HepG2 (cell line): ENCODE measurements around the gene LSR. TPM values are rescaled to one million over a fixed set of nuclear protein-coding genes. Genes with fewer than 3 reads are reported as not detected.

Experiments used
- ATAC-seq: fragments of 200-7000 bp; cut with Tn5 transposase; 3 replicates; pipeline ENCODE4 v1.9.1; 2020; ENCODE audit warnings: mild to moderate bottlenecking, moderate library complexity
- BruUV-seq: library from RNA; stranded (reverse); fragments of 400-500 nt; replicated peaks from 2 replicates; lab custom pipeline; 2021; lab: Mats Ljungman, UMichigan
- CTCF ChIA-PET: fragments of 300-600 bp; formaldehyde crosslinking; extraction: SDS; loops from one replicate; lab custom pipeline; 2021; ENCODE audit warnings: low total read pairs, inconsistent platforms, low intra/inter-chr PET ratio; lab: Yijun Ruan, JAX
- POLR2A ChIA-PET: fragments of 350-600 bp; sonication (Branson Sonifier 250); formaldehyde crosslinking; loops from one replicate; lab custom pipeline; 2020; ENCODE audit warnings: antibody characterized with exemption, inconsistent platforms; lab: Yijun Ruan, JAX
- DNase-seq: peaks from one replicate; pipeline ENCODE4 v3.0.0-alpha.2; 2015; ENCODE audit warnings: low spot score
- FAIRE-seq: peaks from 3 replicates; lab custom pipeline; 2011; peaks lifted over from hg19 to GRCh38; lab: Jason Lieb, UNC
- H2AFZ ChIP-seq: one replicate; pipeline ENCODE4 v1.6.1; 2011; ENCODE audit warnings: low read length, inconsistent platforms
- H3K27ac ChIP-seq: fragments of 300-600 bp; 3 replicates; pipeline ENCODE4 v1.8.0; 2011; ENCODE audit warnings: mixed run types, mild to moderate bottlenecking, mixed read lengths, low read length, inconsistent platforms; ENCODE audit not compliant: insufficient read depth; ENCODE audit errors: extremely low read length
- H3K27me3 ChIP-seq, 2 experiments: fragments of 200-600 bp in 1 of 2; 2 replicates in 1 of 2; 3 replicates in 1 of 2; pipeline versions ENCODE4 v1.6.0 to v1.8.0; 2011; ENCODE audit warnings: low read length in 2 of 2, mild to moderate bottlenecking in 2 of 2, moderate library complexity in 2 of 2, inconsistent platforms in 1 of 2; ENCODE audit not compliant: insufficient read depth in 2 of 2, control insufficient read depth in 1 of 2
- H3K36me3 ChIP-seq, 2 experiments: fragments of 200-600 bp in 1 of 2; replicated peaks in 1 of 2; 2 replicates in 1 of 2; 3 replicates in 1 of 2; pipeline versions ENCODE4 v1.5.1 to v1.8.0; 2011; ENCODE audit warnings: low read length in 2 of 2, inconsistent platforms in 1 of 2; ENCODE audit not compliant: insufficient read depth in 2 of 2, control insufficient read depth in 1 of 2
- H3K4me1 ChIP-seq: 2 replicates; pipeline ENCODE4 v1.5.1; 2012; ENCODE audit warnings: low read length, inconsistent platforms; ENCODE audit not compliant: insufficient read depth
- H3K4me2 ChIP-seq: 2 replicates; pipeline ENCODE4 v1.6.0; 2011; ENCODE audit warnings: low read depth, low read length, inconsistent platforms
- H3K4me3 ChIP-seq, 3 experiments: fragments of 200-600 bp in 1 of 3; sonication (generic), shearing (Covaris generic) in 1 of 3; replicated peaks in 1 of 3; 2 replicates each; pipeline ENCODE4 v1.5.1; 2011 to 2016; ENCODE audit warnings: low read length in 3 of 3, inconsistent platforms in 2 of 3, low read depth in 2 of 3, mild to moderate bottlenecking in 2 of 3, control low read depth in 1 of 3, mixed read lengths in 1 of 3; ENCODE audit not compliant: insufficient read depth in 1 of 3
- H3K79me2 ChIP-seq: one replicate; pipeline ENCODE4 v1.6.1; 2011; ENCODE audit warnings: low read length, inconsistent platforms; ENCODE audit not compliant: insufficient read depth
- H3K9ac ChIP-seq: 2 replicates; pipeline ENCODE4 v1.6.0; 2011; ENCODE audit warnings: mild to moderate bottlenecking, low read depth, low read length, inconsistent platforms; ENCODE audit not compliant: insufficient read depth
- H3K9me3 ChIP-seq: 2 replicates; pipeline ENCODE4 v1.5.1; 2012; ENCODE audit warnings: mild to moderate bottlenecking, low read length
- H4K20me1 ChIP-seq: 2 replicates; pipeline ENCODE4 v1.6.0; 2011; ENCODE audit warnings: inconsistent platforms, mild to moderate bottlenecking, low read length, moderate library complexity; ENCODE audit not compliant: insufficient read depth
- ARNTL ChIP-seq: sonication (generic); formaldehyde crosslinking; IDR thresholded peaks from 2 replicates; pipeline ENCODE4 v1.4.0; 2020; ENCODE audit warnings: mild to moderate bottlenecking, missing genetic modification reagents
- CREM ChIP-seq, 2 experiments: sonication (generic) in 1 of 2; formaldehyde crosslinking in 1 of 2; IDR thresholded peaks; 2 replicates each; pipeline versions ENCODE4 v1.4.0 to v1.6.1; 2016 to 2020; ENCODE audit warnings: antibody characterized with exemption in 1 of 2, mild to moderate bottlenecking in 1 of 2, missing genetic modification reagents in 1 of 2
- FOXA3 ChIP-seq: IDR thresholded peaks from 2 replicates; pipeline ENCODE4 v1.6.1; 2016; ENCODE audit warnings: missing genetic modification reagents, missing compliant biosample characterization
- FOXP1 ChIP-seq, 2 experiments: fragments of 450-650 bp in 1 of 2; IDR thresholded peaks; 2 replicates each; pipeline ENCODE4 v1.6.1; 2017 to 2018; ENCODE audit warnings: antibody characterized with exemption in 1 of 2
- HOXA3 ChIP-seq: sonication (generic); formaldehyde crosslinking; IDR thresholded peaks from 2 replicates; pipeline ENCODE4 v1.5.0; 2020; ENCODE audit warnings: missing genetic modification reagents
- KDM4B ChIP-seq: sonication (generic); formaldehyde crosslinking; IDR thresholded peaks from 2 replicates; pipeline ENCODE4 v1.4.0; 2020; ENCODE audit warnings: missing genetic modification reagents
- LBX2 ChIP-seq: sonication (generic); formaldehyde crosslinking; IDR thresholded peaks from 2 replicates; pipeline ENCODE4 v1.5.0; 2020; ENCODE audit warnings: missing genetic modification reagents, mild to moderate bottlenecking, borderline replicate concordance
- MAF1 ChIP-seq: sonication (generic); formaldehyde crosslinking; IDR thresholded peaks from 2 replicates; pipeline ENCODE4 v1.5.0; 2020; ENCODE audit warnings: missing genetic modification reagents, borderline replicate concordance
- MEIS2 ChIP-seq: sonication (generic); formaldehyde crosslinking; IDR thresholded peaks from 2 replicates; pipeline ENCODE4 v1.9.0; 2021; ENCODE audit warnings: mild to moderate bottlenecking, missing genetic modification reagents
- SKIL ChIP-seq: sonication (generic); formaldehyde crosslinking; IDR thresholded peaks from 2 replicates; pipeline ENCODE4 v1.8.0; 2022; ENCODE audit warnings: missing genetic modification reagents, mild to moderate bottlenecking, moderate library complexity, borderline replicate concordance
- ZHX1 ChIP-seq: sonication (generic); formaldehyde crosslinking; IDR thresholded peaks from 2 replicates; pipeline ENCODE4 v1.8.1; 2022; ENCODE audit warnings: low read depth, mild to moderate bottlenecking, missing genetic modification reagents
- ZKSCAN8 ChIP-seq: IDR thresholded peaks from 2 replicates; pipeline ENCODE4 v1.6.1; 2016; ENCODE audit warnings: borderline replicate concordance, missing genetic modification reagents, missing compliant biosample characterization
- ZNF552 ChIP-seq: sonication (generic); formaldehyde crosslinking; IDR thresholded peaks from 2 replicates; pipeline ENCODE4 v1.9.0; 2022; ENCODE audit warnings: missing genetic modification reagents, mild to moderate bottlenecking, borderline replicate concordance
- whole genome bisulfite sequencing: methylation state at CpG from one replicate; pipeline ENCODE4 v1.1.6; 2017; ENCODE audit warnings: low lambda C conversion rate; 5-methylcytosine and 5-hydroxymethylcytosine counted together
- in situ Hi-C: cut with HindIII; loops from 2 replicates; pipeline ENCODE4 v1.10.0; 2017; ENCODE audit warnings: low pct_unique_long_range_greater_than_20kb; ENCODE audit not compliant: extremely low pct_ligation_motif_present
- intact Hi-C: fragments of 100-400 bp; cut with micrococcal nuclease; formaldehyde crosslinking; loops from one replicate; pipeline ENCODE4 v1.10.0; 2022; ENCODE audit not compliant: unreplicated experiment
- polyA plus RNA-seq, 8 experiments: library from polyadenylated mRNA; depleted of rRNA in 3 of 8; stranded (reverse) in 7 of 8; unstranded in 1 of 8; fragments of >200 nt; fragmentation: Illumina TruSeq in 4 of 8; extraction: Trizol in 4 of 8; gene quantifications; 2 replicates each; pipeline versions ENCODE4 v1.2.1 to v1.2.3, GENCODE V29; 2011 to 2016; ENCODE audit warnings: low read depth in 4 of 8, missing spikeins in 1 of 8, mixed read lengths in 1 of 8; ENCODE audit not compliant: insufficient read depth in 1 of 8
- total RNA-seq, 5 experiments: library from RNA; depleted of rRNA; stranded (reverse); fragments of >200 nt; fragmentation: Illumina TruSeq; extraction: Trizol; gene quantifications; 2 replicates each; pipeline ENCODE4 v1.2.3, GENCODE V29; 2016; ENCODE audit warnings: low read depth in 1 of 5

LSR gene
- total and polyA plus RNA-seq, 2 of the 13 experiments (the other 11 are each of a cell fraction or from before 2014, with no cell fraction given): 29.2 to 79.2 TPM

- TF ChIP-seq ARNTL (CRISPR knock-in tag) (0 out of 2 replicates have a peak, but pooled peaks have one; percentile 27), KDM4B (no peak), CREM (IDR thresholded peaks at IDR 0.05) (no peak), CREM (CRISPR knock-in tag; IDR thresholded peaks at IDR 0.05) (no peak), MAF1 (CRISPR knock-in tag) (no peak)
Measured at GRCh38 chr19:35308910-35309309, 60.1 kb downstream of the LSR start (continued).

DNA sequence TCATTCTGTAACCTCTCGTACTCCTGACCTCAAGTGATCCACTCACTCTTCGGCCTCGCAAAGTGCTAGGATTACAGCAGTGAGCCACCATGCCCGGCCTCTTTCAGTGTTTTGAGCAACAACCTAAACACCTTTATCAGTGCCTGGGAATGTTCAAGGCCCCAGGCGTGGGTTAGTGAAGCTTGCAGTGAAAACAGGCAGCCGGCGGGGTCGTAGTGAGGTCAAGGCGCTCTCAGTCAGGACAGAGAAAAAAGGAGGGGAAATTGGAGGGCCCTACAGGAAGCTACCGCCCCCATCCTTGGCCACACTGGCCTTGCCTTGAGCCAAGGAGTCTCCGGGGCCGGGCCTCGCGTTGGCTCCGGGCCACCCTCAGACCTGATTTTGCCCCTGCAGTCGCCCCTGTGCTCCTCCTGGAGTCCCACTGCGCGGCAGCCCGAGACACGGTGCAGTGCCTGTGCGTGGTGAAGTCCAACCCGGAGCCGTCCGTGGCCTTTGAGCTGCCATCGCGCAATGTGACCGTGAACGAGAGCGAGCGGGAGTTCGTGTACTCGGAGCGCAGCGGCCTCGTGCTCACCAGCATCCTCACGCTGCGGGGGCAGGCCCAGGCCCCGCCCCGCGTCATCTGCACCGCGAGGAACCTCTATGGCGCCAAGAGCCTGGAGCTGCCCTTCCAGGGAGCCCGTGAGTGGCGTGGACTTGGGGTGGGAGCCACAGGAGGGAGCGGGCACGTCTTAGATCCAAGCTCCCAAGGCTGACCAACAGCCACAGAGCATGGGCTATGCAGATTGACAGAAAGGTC, 60.9 kb downstream of the LSR start:
- Histone ChIP-seq H3K4me3 (peak overlapping the region in 1 of 3 experiments; percentile 19; a peak in 1 of 6 replicates), H3K4me2 (peak overlapping the region; percentile 48), H2AFZ (no peak overlapping the region), H3K4me1 (peaks cover 99% of the 10 kb centered on the region), H3K9me3 (no peaks in the 10 kb centered on the region), H3K9ac (peak overlapping the region; percentile 7; the same call in 1 of the 2 replicates), H3K27ac (peak overlapping the region; percentile 61), H3K79me2 (no peaks in the 10 kb centered on the region), H4K20me1 (no peaks in the 10 kb centered on the region), H3K27me3 (no peaks in the 10 kb centered on the region), H3K36me3 (no peaks in the 10 kb centered on the region)
- 46% methylated on average over 15 of the region's 47 CpGs for WGBS
- ChIA-PET CTCF (no interaction called here), POLR2A (interaction anchor here (0.6 to 3.7 kb wide), 7 partner anchors 7 to 169 kb away, joined by 3 to 16 read pairs (median 4); partner anchors contain the start of gene HAMP)
- peak; percentile 65 for ATAC-seq
- peak; percentile 87 for DNase-seq
- intact Hi-C loops: no loop called here
- FAIRE-seq: peak; percentile 85
- in situ Hi-C loops: no loop called here
- no TSS peak for BruUV-seq
- TF ChIP-seq HOXA3 (CRISPR knock-in tag) (peak; percentile 67), FOXP1 (IDR thresholded peaks at IDR 0.05) (no peak), FOXP1 (CRISPR knock-in tag; IDR thresholded peaks at IDR 0.05) (peak; percentile 87), ZHX1 (peak; percentile 85; the same call in 1 of the 2 replicates), SKIL (CRISPR knock-in tag) (peak; percentile 76; the same call in 1 of the 2 replicates), ZNF552 (CRISPR knock-in tag) (no peak), ZKSCAN8 (no peak), LBX2 (CRISPR knock-in tag) (0 out of 2 replicates have a peak, but pooled peaks have one; percentile 28), MEIS2 (peak; percentile 63; the same call in 1 of the 2 replicates), FOXA3 (CRISPR knock-in tag) (peak; percentile 47; the same call in 1 of the 2 replicates)
